SJCRH30 (cell line): ENCODE measurements around the gene SOX18. TPM values are rescaled to one million over a fixed set of nuclear protein-coding genes. Genes with fewer than 3 reads are reported as not detected.

ENCODE experiments used
- DNase-seq, 2 experiments: peaks; one replicate each; pipeline ENCODE4 v3.0.0-alpha.2; 2015 to 2020
- H3K27ac ChIP-seq: fragments of 250-450 bp; sonication (Bioruptor Pico); 2 replicates; pipeline ENCODE4 v1.5.1; 2020; ENCODE audit warnings: mild to moderate bottlenecking, moderate library complexity
- H3K27me3 ChIP-seq: fragments of 250-450 bp; sonication (Bioruptor Pico); 2 replicates; pipeline ENCODE4 v1.5.1; 2020; ENCODE audit warnings: mild to moderate bottlenecking, moderate library complexity
- H3K36me3 ChIP-seq: fragments of 250-450 bp; sonication (Bioruptor Pico); 2 replicates; pipeline ENCODE4 v1.5.1; 2020; ENCODE audit warnings: mild to moderate bottlenecking, moderate library complexity
- H3K4me1 ChIP-seq: fragments of 250-450 bp; sonication (Bioruptor Pico); 2 replicates; pipeline ENCODE4 v1.5.1; 2020; ENCODE audit warnings: mild to moderate bottlenecking, moderate library complexity
- H3K4me3 ChIP-seq: fragments of 250-450 bp; sonication (Bioruptor Pico); 2 replicates; pipeline ENCODE4 v1.5.1; 2020; ENCODE audit warnings: mild to moderate bottlenecking, moderate library complexity
- H3K9me3 ChIP-seq: fragments of 250-450 bp; sonication (Bioruptor Pico); replicated peaks from 2 replicates; pipeline ENCODE4 v1.5.1; 2020; ENCODE audit warnings: mild to moderate bottlenecking, moderate library complexity
- total RNA-seq: library from RNA; depleted of rRNA; stranded (reverse); fragments of >200 nt; shearing (Covaris generic); gene quantifications from 2 replicates; pipeline ENCODE4 v1.2.3, GENCODE V29; 2014

Gene SOX18
- total RNA-seq, 1 experiment from 2014 or later = 0.14 TPM

- Histone ChIP-seq H3K4me3 (no peak overlapping the region), H3K27ac (no peak overlapping the region), H3K4me1 (peaks cover 14% of the 10 kb centered on the region), H3K36me3 (no peaks in the 10 kb centered on the region), H3K9me3 (no peaks in the 10 kb centered on the region), H3K27me3 (peaks cover 6% of the 10 kb centered on the region)
- DNase-seq = no peak
These were observed 26.9 kb upstream of the SOX18 start for GRCh38 chr20:64076061-64076997.

- no peak overlapping the region for H3K4me3 ChIP-seq
- no peaks in the 10 kb centered on the region for H3K9me3 ChIP-seq
- no peaks in the 10 kb centered on the region for H3K36me3 ChIP-seq
- H3K4me1 ChIP-seq = peaks cover 14% of the 10 kb centered on the region
- no peak overlapping the region for H3K27ac ChIP-seq
- DNase-seq = no peak
- peaks cover 5% of the 10 kb centered on the region for H3K27me3 ChIP-seq
These were observed 26.1 kb upstream of the SOX18 start for GRCh38 chr20:64075556-64075955.

GRCh38 chr20:64074963-64075362 lies 25.5 kb upstream of the SOX18 start:
- H3K27ac ChIP-seq = no peak overlapping the region
- no peaks in the 10 kb centered on the region for H3K27me3 ChIP-seq
- H3K36me3 ChIP-seq = no peaks in the 10 kb centered on the region
- H3K9me3 ChIP-seq = no peaks in the 10 kb centered on the region
- H3K4me3 ChIP-seq = no peak overlapping the region
- DNase-seq = no peak
- peaks cover 15% of the 10 kb centered on the region for H3K4me1 ChIP-seq

- Histone ChIP-seq H3K9me3 (no peaks in the 10 kb centered on the region), H3K36me3 (no peaks in the 10 kb centered on the region), H3K27me3 (no peaks in the 10 kb centered on the region), H3K27ac (no peak overlapping the region), H3K4me3 (no peak overlapping the region), H3K4me1 (peaks cover 22% of the 10 kb centered on the region)
- no peak for DNase-seq
These were observed 24.8 kb upstream of the SOX18 start for GRCh38 chr20:64074184-64074789.

- Histone ChIP-seq H3K4me1 (peaks cover 27% of the 10 kb centered on the region), H3K27ac (no peak overlapping the region), H3K9me3 (no peaks in the 10 kb centered on the region), H3K36me3 (no peaks in the 10 kb centered on the region), H3K27me3 (no peaks in the 10 kb centered on the region), H3K4me3 (no peak overlapping the region)
- DNase-seq = no peak
These were observed 24.2 kb upstream of the SOX18 start for GRCh38 chr20:64073476-64074183.

GRCh38 chr20:64072498-64073063 lies 23.1 kb upstream of the SOX18 start:
- H3K27me3 ChIP-seq = no peaks in the 10 kb centered on the region
- H3K4me1 ChIP-seq = peaks cover 24% of the 10 kb centered on the region
- H3K36me3 ChIP-seq = no peaks in the 10 kb centered on the region
- no peaks in the 10 kb centered on the region for H3K9me3 ChIP-seq
- H3K27ac ChIP-seq = no peak overlapping the region
- H3K4me3 ChIP-seq = no peak overlapping the region
- no peak for DNase-seq

GRCh38 chr20:64071341-64072332 lies 22.2 kb upstream of the SOX18 start:
- DNase-seq = no peak
- no peaks in the 10 kb centered on the region for H3K36me3 ChIP-seq
- no peaks in the 10 kb centered on the region for H3K9me3 ChIP-seq
- no peak overlapping the region for H3K4me3 ChIP-seq
- no peaks in the 10 kb centered on the region for H3K27me3 ChIP-seq
- peaks cover 24% of the 10 kb centered on the region for H3K4me1 ChIP-seq
- no peak overlapping the region for H3K27ac ChIP-seq

GRCh38 chr20:64070244-64070993 lies 21.0 kb upstream of the SOX18 start:
- Histone ChIP-seq H3K27ac (no peak overlapping the region), H3K36me3 (no peaks in the 10 kb centered on the region)

GRCh38 chr20:64069614-64070243 lies 20.3 kb upstream of the SOX18 start:
- DNase-seq = peak; percentile 75 to 77
- no peak overlapping the region for H3K4me3 ChIP-seq
- H3K27me3 ChIP-seq = no peaks in the 10 kb centered on the region
- no peak overlapping the region for H3K27ac ChIP-seq
- peaks cover 34% of the 10 kb centered on the region for H3K4me1 ChIP-seq
- no peaks in the 10 kb centered on the region for H3K9me3 ChIP-seq
- H3K36me3 ChIP-seq = no peaks in the 10 kb centered on the region

More at GRCh38 chr20:64070244-64070993, 21.0 kb upstream of the SOX18 start:
- Histone ChIP-seq H3K27me3 (no peaks in the 10 kb centered on the region), H3K4me3 (no peak overlapping the region), H3K4me1 (peaks cover 34% of the 10 kb centered on the region), H3K9me3 (no peaks in the 10 kb centered on the region)
- DNase-seq = no peak

- no peaks in the 10 kb centered on the region for H3K27me3 ChIP-seq
- H3K36me3 ChIP-seq = no peaks in the 10 kb centered on the region
- no peaks in the 10 kb centered on the region for H3K9me3 ChIP-seq
- H3K4me3 ChIP-seq = no peak overlapping the region
- H3K4me1 ChIP-seq = peaks cover 38% of the 10 kb centered on the region
- H3K27ac ChIP-seq = no peak overlapping the region
- DNase-seq = peak in 1 of 2 experiments; percentile 51
These were observed 19.8 kb upstream of the SOX18 start for GRCh38 chr20:64069209-64069613.

- DNase-seq = peak; percentile 68 to 73
- peaks cover 44% of the 10 kb centered on the region for H3K4me1 ChIP-seq
- H3K4me3 ChIP-seq = no peak overlapping the region
These were observed 19.2 kb upstream of the SOX18 start for GRCh38 chr20:64068386-64069208.

GRCh38 chr20:64067733-64068307 lies 18.4 kb upstream of the SOX18 start:
- DNase-seq = no peak
- Histone ChIP-seq H3K36me3 (no peaks in the 10 kb centered on the region), H3K4me1 (peaks cover 44% of the 10 kb centered on the region), H3K9me3 (no peaks in the 10 kb centered on the region), H3K4me3 (no peak overlapping the region), H3K27me3 (no peaks in the 10 kb centered on the region), H3K27ac (no peak overlapping the region)

More at GRCh38 chr20:64068386-64069208, 19.2 kb upstream of the SOX18 start:
- no peak overlapping the region for H3K27ac ChIP-seq
- H3K36me3 ChIP-seq = no peaks in the 10 kb centered on the region
- no peaks in the 10 kb centered on the region for H3K27me3 ChIP-seq
- no peaks in the 10 kb centered on the region for H3K9me3 ChIP-seq
